ENCODE data around the gene WDR70. TPM values are rescaled to one million over a fixed set of nuclear protein-coding genes. Genes with fewer than 3 reads are reported as not detected.

The WDR70 gene
- total and polyA plus RNA-seq, 2 donors (not counting 3 experiments of a cell fraction or from before 2014, with no cell fraction given): 6.7 to 37.3 TPM

DNA sequence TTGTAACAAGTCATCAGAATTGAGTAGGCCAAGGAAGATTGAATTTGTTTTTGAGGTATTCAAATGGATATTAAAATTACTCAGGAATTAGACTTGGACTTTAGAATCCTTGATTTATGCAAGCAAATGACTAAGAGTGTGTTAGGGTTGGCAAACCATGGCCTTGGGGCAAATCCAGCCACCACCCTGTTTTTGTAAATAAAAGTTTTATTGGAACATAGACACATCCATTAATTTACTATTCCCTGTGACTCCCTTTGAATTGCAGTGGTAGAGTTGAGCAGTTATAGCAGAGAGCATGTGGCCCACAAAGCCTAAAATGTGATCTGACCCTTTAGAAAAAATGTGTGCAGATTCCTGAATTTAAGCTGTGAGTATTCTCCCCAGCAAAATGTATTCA, 115.6 kb downstream of the WDR70 start:
- ChIA-PET POLR2A (no interaction called here), CTCF (interaction anchor here (0.6 to 1.1 kb wide), 4 partner anchors 58 to 263 kb away, joined by 3 to 5 read pairs (median 3); no protein-coding TSS in a partner anchor)
- Histone ChIP-seq H3K9me1 (replicated peaks; ENCODE audit: control insufficient read depth, extremely low read depth, insufficient read depth, low read length) (no peaks in the 10 kb centered on the region), H4K20me1 (replicated peaks; ENCODE audit: control insufficient read depth, extremely low read depth, insufficient read depth, low read length) (no peaks in the 10 kb centered on the region), H3K9ac (replicated peaks; ENCODE audit: extremely low read depth, insufficient read depth, low read length) (no peak overlapping the region), H3K27me3 (ENCODE audit: control insufficient read depth in 2 of 2, insufficient read depth in 2 of 2, low read length in 2 of 2) (no peaks in the 10 kb centered on the region), H3K4me3 (replicated peaks in 1 of 3; ENCODE audit: insufficient read depth in 1 of 3, low read depth in 1 of 3, low read length in 3 of 3) (no peak overlapping the region), H2AFZ (ENCODE audit: low read depth, low read length) (no peak overlapping the region), H3K27ac (ENCODE audit: insufficient read depth, low read depth, low read length) (no peak overlapping the region), H3K79me2 (ENCODE audit: control insufficient read depth, insufficient read depth, low read length) (no peaks in the 10 kb centered on the region), H3K4me1 (ENCODE audit: control insufficient read depth, extremely low read depth, insufficient read depth, low read length) (no peaks in the 10 kb centered on the region), H3K4me2 (ENCODE audit: insufficient read depth, low read length) (no peak overlapping the region), H3K9me3 (replicated peaks; ENCODE audit: control insufficient read depth, insufficient read depth, low read length) (no peaks in the 10 kb centered on the region), H3K36me3 (ENCODE audit: control insufficient read depth in 2 of 2, extremely low read depth in 1 of 2, insufficient read depth in 2 of 2, low read length in 2 of 2) (no peaks in the 10 kb centered on the region)
- intact Hi-C loops (cut with micrococcal nuclease) (no loop called here), dilution Hi-C loops (cut with MboI; ENCODE audit: extremely low pct_ligation_motif_present, low sequenced_read_pairs) (no loop called here)
- TF ChIP-seq FOS (IDR thresholded peaks at IDR 0.05; ENCODE audit: borderline replicate concordance, insufficient read depth, low read length) (no peak), EZH2 (IDR thresholded peaks at IDR 0.05; ENCODE audit: borderline replicate concordance, low read depth, low read length, severe bottlenecking) (no peak), MYC (IDR thresholded peaks at IDR 0.05; ENCODE audit: low read depth, low read length) (no peak), POLR2AphosphoS5 (IDR thresholded peaks at IDR 0.05; ENCODE audit: insufficient read depth, low read depth, low read length) (no peak), GATA2 (IDR thresholded peaks at IDR 0.05; ENCODE audit: insufficient read depth, insufficient read length, low read depth, low read length) (no peak), JUN (IDR thresholded peaks at IDR 0.05; ENCODE audit: borderline replicate concordance, insufficient read depth, insufficient read length, low read depth) (no peak), POLR2A (IDR thresholded peaks at IDR 0.05; ENCODE audit: low read depth, low read length) (no peak)
- TF ChIP-seq, protein P1, sequence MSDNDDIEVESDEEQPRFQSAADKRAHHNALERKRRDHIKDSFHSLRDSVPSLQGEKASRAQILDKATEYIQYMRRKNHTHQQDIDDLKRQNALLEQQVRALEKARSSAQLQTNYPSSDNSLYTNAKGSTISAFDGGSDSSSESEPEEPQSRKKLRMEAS (IDR thresholded peaks at IDR 0.05; ENCODE audit: insufficient read depth, insufficient read length): no peak
- TF ChIP-seq, protein P2, sequence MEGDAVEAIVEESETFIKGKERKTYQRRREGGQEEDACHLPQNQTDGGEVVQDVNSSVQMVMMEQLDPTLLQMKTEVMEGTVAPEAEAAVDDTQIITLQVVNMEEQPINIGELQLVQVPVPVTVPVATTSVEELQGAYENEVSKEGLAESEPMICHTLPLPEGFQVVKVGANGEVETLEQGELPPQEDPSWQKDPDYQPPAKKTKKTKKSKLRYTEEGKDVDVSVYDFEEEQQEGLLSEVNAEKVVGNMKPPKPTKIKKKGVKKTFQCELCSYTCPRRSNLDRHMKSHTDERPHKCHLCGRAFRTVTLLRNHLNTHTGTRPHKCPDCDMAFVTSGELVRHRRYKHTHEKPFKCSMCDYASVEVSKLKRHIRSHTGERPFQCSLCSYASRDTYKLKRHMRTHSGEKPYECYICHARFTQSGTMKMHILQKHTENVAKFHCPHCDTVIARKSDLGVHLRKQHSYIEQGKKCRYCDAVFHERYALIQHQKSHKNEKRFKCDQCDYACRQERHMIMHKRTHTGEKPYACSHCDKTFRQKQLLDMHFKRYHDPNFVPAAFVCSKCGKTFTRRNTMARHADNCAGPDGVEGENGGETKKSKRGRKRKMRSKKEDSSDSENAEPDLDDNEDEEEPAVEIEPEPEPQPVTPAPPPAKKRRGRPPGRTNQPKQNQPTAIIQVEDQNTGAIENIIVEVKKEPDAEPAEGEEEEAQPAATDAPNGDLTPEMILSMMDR (IDR thresholded peaks at IDR 0.05; ENCODE audit: extremely low read depth in 1 of 2, insufficient read depth in 1 of 2, low read depth in 1 of 2, low read length in 2 of 2): no peak
- no TSS peak for BruUV-seq (replicated peaks)
- FAIRE-seq (no peak), DNase-seq (ENCODE audit: low read depth, low spot score) (no peak)
